Thoracic aorta (tissue), 2 donors: ENCODE results near the gene ABTB2. TPM values are rescaled to one million over a fixed set of nuclear protein-coding genes. Genes with fewer than 3 reads are reported as not detected.
A peak's percentile ranks its signal among the peaks of the same experiment; 100 is the strongest.

Source experiments
- ATAC-seq: fragments of 150-250 bp; one replicate; pipeline ENCODE4 v1.8.0; 2017; ENCODE audit warnings: low read depth; ENCODE audit not compliant: insufficient number of reproducible peaks, low FRiP score
- DNase-seq: peaks from one replicate; pipeline ENCODE4 v3.0.0-alpha.2; 2020; ENCODE audit warnings: low spot score
- H3K27ac ChIP-seq, 2 donors: fragments of 200-600 bp; sonication (generic); 1 replicate in 1 of 2; 2 replicates in 1 of 2; pipeline ENCODE4 v1.5.1; 2016; ENCODE audit warnings: mild to moderate bottlenecking in 2 of 2, moderate library complexity in 2 of 2
- H3K27me3 ChIP-seq: fragments of 200-600 bp; sonication (generic); replicated peaks from 2 replicates; pipeline ENCODE4 v1.6.0; 2016; ENCODE audit warnings: mild to moderate bottlenecking; ENCODE audit not compliant: insufficient read depth
- H3K36me3 ChIP-seq: fragments of 200-600 bp; sonication (generic); one replicate; pipeline ENCODE4 v1.5.1; 2016
- H3K4me1 ChIP-seq, 2 donors: fragments of 200-600 bp; sonication (generic); 1 replicate in 1 of 2; 2 replicates in 1 of 2; pipeline versions ENCODE4 v1.5.1 to v1.6.0; 2016; ENCODE audit warnings: low read depth in 2 of 2, mild to moderate bottlenecking in 1 of 2; ENCODE audit not compliant: control insufficient read depth in 1 of 2
- H3K4me3 ChIP-seq: fragments of 200-600 bp; sonication (generic); 2 replicates; pipeline ENCODE4 v1.5.1; 2016; ENCODE audit warnings: mild to moderate bottlenecking
- H3K9me3 ChIP-seq: fragments of 200-600 bp; sonication (generic); 2 replicates; pipeline ENCODE4 v1.5.1; 2016
- total RNA-seq, 2 donors: library from RNA; depleted of rRNA; stranded (reverse); fragments of >200 nt; gene quantifications; one replicate each; pipeline versions ENCODE4 v1.1.0 to v1.2.3, GENCODE V29; 2016
- TF ChIP-seq, protein P1 (sequence below): fragments of 200-600 bp; sonication (generic); IDR thresholded peaks from one replicate; pipeline ENCODE4 v1.5.1; 2019; ENCODE audit warnings: antibody characterized with exemption

The ABTB2 gene
- total RNA-seq, 2 donors from 2014 or later = 12.3 to 31.0 TPM

DNA sequence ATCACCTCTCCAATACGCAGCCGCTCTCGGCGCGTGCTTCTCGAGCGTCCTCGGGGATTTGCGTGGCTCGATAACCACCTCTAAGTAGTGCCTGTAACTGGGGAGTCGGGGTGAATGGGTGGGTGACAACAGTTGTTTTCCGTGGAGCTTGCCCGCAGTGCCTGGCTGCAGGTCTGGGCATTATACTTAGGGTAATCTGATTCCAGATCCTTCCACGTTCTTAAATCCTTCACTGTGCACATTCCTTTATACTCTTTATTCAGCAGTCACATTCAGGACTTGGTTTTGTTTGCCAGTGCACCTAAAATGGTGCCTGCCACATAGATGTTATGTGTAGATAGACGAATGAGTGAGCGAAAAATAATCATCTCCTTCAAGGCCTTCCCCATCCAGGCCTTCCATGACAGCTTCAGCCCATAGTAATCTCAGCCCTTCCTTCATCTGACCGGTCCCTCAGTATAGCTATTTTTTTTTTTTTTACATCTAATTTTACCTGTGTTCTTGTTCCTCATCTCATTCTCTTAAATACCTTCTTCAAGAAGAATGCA lies 251.8 kb downstream of the ABTB2 start:
- no peak for DNase-seq
- H3K4me3 ChIP-seq = peak overlapping the region; percentile 85
- H3K4me1 ChIP-seq = peaks cover 12 to 20% of the 10 kb centered on the region in 2 donors
- no peaks in the 10 kb centered on the region for H3K9me3 ChIP-seq
- peak; percentile 5 for ATAC-seq
- H3K27me3 ChIP-seq = no peaks in the 10 kb centered on the region
- peaks cover 17% of the 10 kb centered on the region for H3K36me3 ChIP-seq
- TF ChIP-seq, protein P1, sequence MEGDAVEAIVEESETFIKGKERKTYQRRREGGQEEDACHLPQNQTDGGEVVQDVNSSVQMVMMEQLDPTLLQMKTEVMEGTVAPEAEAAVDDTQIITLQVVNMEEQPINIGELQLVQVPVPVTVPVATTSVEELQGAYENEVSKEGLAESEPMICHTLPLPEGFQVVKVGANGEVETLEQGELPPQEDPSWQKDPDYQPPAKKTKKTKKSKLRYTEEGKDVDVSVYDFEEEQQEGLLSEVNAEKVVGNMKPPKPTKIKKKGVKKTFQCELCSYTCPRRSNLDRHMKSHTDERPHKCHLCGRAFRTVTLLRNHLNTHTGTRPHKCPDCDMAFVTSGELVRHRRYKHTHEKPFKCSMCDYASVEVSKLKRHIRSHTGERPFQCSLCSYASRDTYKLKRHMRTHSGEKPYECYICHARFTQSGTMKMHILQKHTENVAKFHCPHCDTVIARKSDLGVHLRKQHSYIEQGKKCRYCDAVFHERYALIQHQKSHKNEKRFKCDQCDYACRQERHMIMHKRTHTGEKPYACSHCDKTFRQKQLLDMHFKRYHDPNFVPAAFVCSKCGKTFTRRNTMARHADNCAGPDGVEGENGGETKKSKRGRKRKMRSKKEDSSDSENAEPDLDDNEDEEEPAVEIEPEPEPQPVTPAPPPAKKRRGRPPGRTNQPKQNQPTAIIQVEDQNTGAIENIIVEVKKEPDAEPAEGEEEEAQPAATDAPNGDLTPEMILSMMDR = no peak
- H3K27ac ChIP-seq = peak overlapping the region; percentile 93 to 95

DNA sequence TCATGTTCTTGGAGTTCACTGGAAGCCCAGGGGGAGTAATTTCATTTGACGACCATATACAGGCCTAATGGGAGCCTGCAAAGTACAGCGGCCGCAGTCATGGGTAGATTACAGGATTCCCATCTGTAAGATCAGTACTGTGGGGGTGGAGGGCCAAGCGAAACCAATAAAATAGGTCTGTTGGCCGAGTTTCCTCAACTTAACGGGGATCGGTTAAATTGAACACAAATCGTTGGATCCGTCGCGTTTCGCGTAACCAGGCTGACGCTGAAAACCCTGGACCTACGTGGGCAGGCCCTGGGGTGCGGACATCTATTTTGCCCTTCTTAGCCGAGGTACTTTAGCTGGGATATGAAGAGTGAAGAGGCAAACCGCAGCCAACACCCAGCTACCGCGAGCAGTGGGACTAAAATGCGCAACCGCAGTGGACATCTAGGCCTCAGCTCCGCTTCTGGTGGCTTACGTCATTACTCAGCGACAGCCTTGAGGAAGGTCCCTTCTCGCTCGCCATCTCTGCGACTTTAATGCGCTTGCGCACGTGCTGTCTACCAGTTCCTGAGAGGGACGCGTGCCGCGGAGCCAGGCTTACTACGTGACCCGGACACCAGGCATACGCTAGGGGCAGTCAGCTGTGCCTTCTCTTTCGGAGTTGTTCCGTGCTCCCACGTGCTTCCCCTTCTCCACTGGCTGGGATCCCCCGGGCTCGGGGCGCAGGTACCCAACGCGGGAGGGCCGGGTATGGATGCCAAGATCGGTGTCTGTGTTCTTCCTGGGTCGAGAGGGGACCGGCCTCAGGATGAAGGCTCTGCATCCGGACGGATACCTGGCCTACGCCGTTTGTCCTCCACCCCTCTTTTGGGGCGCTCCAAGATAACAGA lies 252.5 kb downstream of the ABTB2 start, which contains the start of gene NAT10:
Gene NAT10, plus strand, starts transcription at position 551 of the 878 bp plus-strand sequence. CDS start 2,597 bp downstream, outside the sequence.
- Histone ChIP-seq H3K36me3 (peaks cover 14% of the 10 kb centered on the region), H3K9me3 (no peaks in the 10 kb centered on the region), H3K27me3 (no peaks in the 10 kb centered on the region), H3K4me1 (peaks cover 12 to 20% of the 10 kb centered on the region in 2 donors), H3K4me3 (peak within 1 kb of the TSS; percentile 85), H3K27ac (peak within 1 kb of the TSS; percentile 93 to 95)
- ATAC-seq = peak; percentile 91
- TF ChIP-seq, protein P1 = peak; percentile 0
- DNase-seq = peak; percentile 96

GRCh38 chr11:34104680-34105078 lies 253.1 kb downstream of the ABTB2 start:
- Histone ChIP-seq H3K4me1 (peaks cover 12 to 20% of the 10 kb centered on the region in 2 donors), H3K27me3 (no peaks in the 10 kb centered on the region), H3K27ac (peak overlapping the region; percentile 93 to 95), H3K4me3 (peak overlapping the region; percentile 85), H3K9me3 (no peaks in the 10 kb centered on the region), H3K36me3 (peaks cover 16% of the 10 kb centered on the region)
- no peak for DNase-seq
- ATAC-seq = no peak
- TF ChIP-seq, protein P1 = peak; percentile 10

Other genes starting within 250 kb of the ABTB2 start
- gene CAT, start 80.9 kb upstream of the ABTB2 start, total RNA-seq = 10 to 100 TPM; 54.7 to 65.3 TPM
- gene ELF5, start 155.8 kb upstream of the ABTB2 start, total RNA-seq = not detected